Bronchial epithelial cell (primary cell): Measurements from ENCODE around the gene NUP50. TPM values are rescaled to one million over a fixed set of nuclear protein-coding genes. Genes with fewer than 3 reads are reported as not detected.
A peak's percentile ranks its signal among the peaks of the same experiment; 100 is the strongest.

Source experiments
- DNase-seq: peaks from one replicate; pipeline ENCODE4 v3.0.0-alpha.2; 2010; ENCODE audit warnings: low read depth
- FAIRE-seq: peaks from 2 replicates; lab custom pipeline; 2011; peaks lifted over from hg19 to GRCh38; lab: Jason Lieb, UNC
- H3K27me3 ChIP-seq: 2 replicates; pipeline ENCODE4 v1.5.1; 2011; ENCODE audit warnings: low read length; ENCODE audit not compliant: control insufficient read depth, insufficient read depth
- H3K36me3 ChIP-seq: 2 replicates; pipeline ENCODE4 v1.5.1; 2011; ENCODE audit warnings: low read length; ENCODE audit not compliant: control insufficient read depth, insufficient read depth
- H3K4me3 ChIP-seq: 2 replicates; pipeline ENCODE4 v1.5.1; 2011; ENCODE audit warnings: mild to moderate bottlenecking, low read depth, low read length, control low read depth
- total RNA-seq: library from RNA; depleted of rRNA; stranded (reverse); fragments of >200 nt; gene quantifications from 2 replicates; pipeline ENCODE4 v1.2.1, GENCODE V29; 2014
- TF ChIP-seq, protein P1 (sequence below): IDR thresholded peaks from 2 replicates; pipeline ENCODE4 v1.5.1; 2011; ENCODE audit warnings: mild to moderate bottlenecking, moderate library complexity, low read length, control low read depth, inconsistent platforms; ENCODE audit not compliant: insufficient read depth, severe bottlenecking

NUP50 gene
- total RNA-seq, 1 donor from 2014 or later: 74.2 TPM

DNA sequence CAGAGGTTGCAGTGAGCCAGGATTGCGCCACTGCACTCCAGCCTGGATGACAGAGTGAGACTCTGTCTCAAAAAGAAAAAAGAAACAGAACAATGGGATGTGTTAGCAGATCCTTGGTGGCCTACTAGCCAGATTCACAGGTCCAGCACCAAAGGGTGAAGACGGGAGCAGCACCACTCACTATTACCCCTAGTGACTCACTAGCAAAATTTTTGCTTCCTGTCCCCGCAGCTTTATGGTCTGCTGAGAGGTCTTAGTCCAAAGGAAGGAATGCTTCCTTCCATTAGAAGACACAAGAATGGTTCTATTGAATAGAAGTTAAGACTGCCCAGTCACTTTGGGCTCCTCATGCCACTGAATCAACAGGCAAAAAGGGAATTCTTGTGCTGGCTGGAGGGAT, 35.9 kb upstream of the NUP50 start:
- no peak overlapping the region for H3K4me3 ChIP-seq
- DNase-seq (peak; percentile 25), FAIRE-seq (no peak)
- peaks cover 1% of the 10 kb centered on the region for H3K36me3 ChIP-seq
- peaks cover 1% of the 10 kb centered on the region for H3K27me3 ChIP-seq
- TF ChIP-seq, protein P1, sequence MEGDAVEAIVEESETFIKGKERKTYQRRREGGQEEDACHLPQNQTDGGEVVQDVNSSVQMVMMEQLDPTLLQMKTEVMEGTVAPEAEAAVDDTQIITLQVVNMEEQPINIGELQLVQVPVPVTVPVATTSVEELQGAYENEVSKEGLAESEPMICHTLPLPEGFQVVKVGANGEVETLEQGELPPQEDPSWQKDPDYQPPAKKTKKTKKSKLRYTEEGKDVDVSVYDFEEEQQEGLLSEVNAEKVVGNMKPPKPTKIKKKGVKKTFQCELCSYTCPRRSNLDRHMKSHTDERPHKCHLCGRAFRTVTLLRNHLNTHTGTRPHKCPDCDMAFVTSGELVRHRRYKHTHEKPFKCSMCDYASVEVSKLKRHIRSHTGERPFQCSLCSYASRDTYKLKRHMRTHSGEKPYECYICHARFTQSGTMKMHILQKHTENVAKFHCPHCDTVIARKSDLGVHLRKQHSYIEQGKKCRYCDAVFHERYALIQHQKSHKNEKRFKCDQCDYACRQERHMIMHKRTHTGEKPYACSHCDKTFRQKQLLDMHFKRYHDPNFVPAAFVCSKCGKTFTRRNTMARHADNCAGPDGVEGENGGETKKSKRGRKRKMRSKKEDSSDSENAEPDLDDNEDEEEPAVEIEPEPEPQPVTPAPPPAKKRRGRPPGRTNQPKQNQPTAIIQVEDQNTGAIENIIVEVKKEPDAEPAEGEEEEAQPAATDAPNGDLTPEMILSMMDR: no peak

DNA sequence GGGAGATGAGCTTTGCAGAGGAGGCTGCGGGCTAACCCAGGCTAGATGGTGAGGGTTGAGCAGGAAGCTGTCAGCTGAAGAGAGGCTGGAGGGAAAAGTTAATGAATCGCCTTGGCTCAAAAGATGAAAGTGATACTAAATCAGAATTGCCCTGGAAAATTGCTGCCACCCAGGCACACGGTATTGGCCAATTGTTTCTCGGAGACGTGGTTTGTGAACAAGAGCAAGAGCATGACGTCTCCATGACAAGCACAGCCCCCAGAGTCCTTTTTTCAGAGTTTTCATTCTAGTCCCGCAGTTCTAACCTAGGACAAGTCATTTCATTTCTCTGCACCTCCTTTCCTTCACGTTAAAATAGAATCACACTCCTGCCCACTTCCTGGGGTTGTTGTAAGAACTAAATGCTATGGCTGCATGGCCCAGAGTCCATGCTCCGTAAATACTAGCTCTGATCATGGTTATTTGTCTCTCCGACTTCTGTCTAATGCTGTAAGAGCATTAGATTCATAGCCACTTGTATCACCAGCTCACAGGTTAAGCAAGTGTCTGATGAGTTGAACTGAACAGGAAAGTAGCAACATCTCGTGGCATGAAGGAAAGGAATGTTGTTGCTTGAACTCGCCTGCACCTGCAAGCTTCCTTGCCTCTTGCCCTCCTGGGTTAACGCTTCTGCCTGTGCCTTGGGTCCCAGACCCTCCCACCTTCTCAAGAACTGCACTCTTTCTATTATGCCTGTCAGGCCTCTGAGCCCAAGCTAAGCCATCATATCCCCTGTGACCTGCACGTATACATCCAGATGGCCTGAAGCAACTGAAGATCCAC, 33.8 kb upstream of the NUP50 start:
- peaks cover 1% of the 10 kb centered on the region for H3K27me3 ChIP-seq
- H3K36me3 ChIP-seq: peaks cover 4% of the 10 kb centered on the region
- TF ChIP-seq, protein P1: no peak
- DNase-seq (peak; percentile 44), FAIRE-seq (no peak)
- H3K4me3 ChIP-seq: no peak overlapping the region

DNA sequence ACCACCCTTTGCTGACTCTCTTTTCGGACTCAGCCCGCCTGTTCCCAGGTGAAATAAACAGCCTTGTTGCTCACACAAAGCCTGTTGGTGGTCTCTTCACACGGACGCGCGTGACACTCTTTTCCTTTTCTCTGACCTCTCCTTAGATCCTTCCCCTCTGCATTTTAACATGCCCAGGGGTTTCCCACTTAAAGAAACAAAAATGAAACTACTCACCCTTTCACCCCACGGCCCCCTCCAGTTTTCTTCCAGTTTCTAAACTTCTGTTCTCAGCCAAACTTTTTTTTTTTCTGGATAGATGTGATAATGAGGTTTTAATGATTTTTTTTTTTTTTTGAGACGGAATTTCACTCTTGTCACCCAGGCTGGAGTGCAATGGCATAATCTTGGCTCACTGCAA, 32.8 kb upstream of the NUP50 start:
- TF ChIP-seq, protein P1: no peak
- FAIRE-seq (no peak), DNase-seq (no peak)
- H3K4me3 ChIP-seq: no peak overlapping the region
- peaks cover 4% of the 10 kb centered on the region for H3K36me3 ChIP-seq
- H3K27me3 ChIP-seq: no peaks in the 10 kb centered on the region

DNA sequence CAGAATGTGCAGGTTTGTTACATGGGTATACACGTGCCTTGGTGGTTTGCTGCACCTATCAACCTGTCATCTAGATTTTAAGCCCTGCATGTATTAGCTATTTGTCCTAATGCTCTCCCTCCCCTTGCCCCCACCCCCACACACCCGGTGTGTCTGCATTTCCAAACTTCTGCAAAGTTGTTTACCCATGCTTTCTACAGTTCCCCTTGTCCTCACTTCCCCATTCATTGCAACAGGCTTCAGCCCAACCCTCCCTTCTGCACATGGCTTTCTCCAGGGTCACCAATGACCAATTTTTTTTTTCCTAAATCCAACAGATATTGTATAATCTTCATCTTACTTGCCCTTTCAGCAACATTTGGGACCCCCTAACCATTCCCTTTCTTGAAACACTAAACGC, 32.0 kb upstream of the NUP50 start:
- H3K4me3 ChIP-seq: no peak overlapping the region
- DNase-seq: no peak
- peaks cover 4% of the 10 kb centered on the region for H3K36me3 ChIP-seq
- FAIRE-seq: no peak
- H3K27me3 ChIP-seq: no peaks in the 10 kb centered on the region
- TF ChIP-seq, protein P1: no peak

DNA sequence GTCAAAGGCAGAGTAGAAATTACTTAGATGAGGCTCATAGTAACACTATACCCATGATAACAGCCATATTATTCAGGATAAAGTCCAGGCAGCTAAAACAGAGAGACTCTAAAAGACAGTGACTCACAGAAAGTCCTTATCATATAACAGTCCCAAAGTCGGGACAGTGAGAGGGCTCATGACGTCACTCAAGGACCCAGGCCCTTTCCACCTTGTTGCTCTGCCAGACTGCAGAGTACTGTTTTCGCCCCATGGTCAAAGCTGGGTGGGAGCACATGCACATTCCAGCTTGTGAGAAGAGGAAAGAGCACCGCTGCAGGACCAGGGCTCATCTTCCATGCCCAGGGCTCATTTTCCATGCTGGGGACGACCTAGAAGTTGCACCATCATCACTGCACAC, 29.4 kb upstream of the NUP50 start:
- FAIRE-seq (no peak), DNase-seq (no peak)
- Histone ChIP-seq H3K36me3 (peaks cover 4% of the 10 kb centered on the region), H3K27me3 (no peaks in the 10 kb centered on the region), H3K4me3 (no peak overlapping the region)
- TF ChIP-seq, protein P1: no peak
